ENCODE results near the gene ANXA11. TPM values are rescaled to one million over a fixed set of nuclear protein-coding genes. Genes with fewer than 3 reads are reported as not detected.

ANXA11 gene
- total and polyA plus RNA-seq, 2 of the 4 experiments (the other 2 are of a cell fraction), result 39.4 to 109 TPM

- Histone ChIP-seq H3K36me3 (ENCODE audit: control insufficient read depth, insufficient read depth, low read length) (no peaks in the 10 kb centered on the region), H4K91ac (ENCODE audit: insufficient read depth, low read depth, low read length) (no peak overlapping the region), H3K79me1 (ENCODE audit: low read depth in 1 of 2, low read length in 2 of 2) (no peaks in the 10 kb centered on the region), H3K4ac (ENCODE audit: low read depth, low read length) (no peak overlapping the region), H3K9me1 (ENCODE audit: insufficient read depth, low read length) (0 out of 2 replicates have a peak, but pooled peaks cover 3% of the 10 kb centered on the region), H3K27ac (ENCODE audit: insufficient read depth, low read length) (no peak overlapping the region), H4K8ac (ENCODE audit: low read depth in 2 of 2, low read length in 2 of 2) (no peak overlapping the region), H3K4me3 (ENCODE audit: insufficient read depth, low read depth, low read length) (no peak overlapping the region), H3K4me1 (ENCODE audit: control insufficient read depth, insufficient read depth, low read length) (no peaks in the 10 kb centered on the region), H2BK15ac (ENCODE audit: low read depth, low read length) (no peak overlapping the region), H3K9ac (ENCODE audit: low read depth, low read length) (no peak overlapping the region), H2AK9ac (replicated peaks; ENCODE audit: low read depth, low read length, poor library complexity) (no peak overlapping the region), H2AK5ac (ENCODE audit: low read depth, low read length) (no peak overlapping the region; the same call in 1 of the 2 replicates), H2AFZ (replicated peaks; ENCODE audit: low read length, poor library complexity) (no peak overlapping the region), H3K27me3 (ENCODE audit: control insufficient read depth, insufficient read depth, low read length) (peaks cover 3% of the 10 kb centered on the region; the same call in 1 of the 2 replicates), H2BK5ac (ENCODE audit: low read depth, low read length, poor library complexity, severe bottlenecking) (no peak overlapping the region), H4K5ac (ENCODE audit: low read depth, low read length) (no peak overlapping the region), H3K18ac (ENCODE audit: low read depth, low read length) (no peak overlapping the region), H3K14ac (replicated peaks; ENCODE audit: low read depth, low read length) (no peak overlapping the region), H4K20me1 (ENCODE audit: insufficient read depth, low read length) (no peaks in the 10 kb centered on the region), H3K4me2 (ENCODE audit: low read depth, low read length) (no peak overlapping the region), H2BK20ac (ENCODE audit: low read depth, low read length) (no peak overlapping the region), H3K56ac (ENCODE audit: extremely low read depth, insufficient read depth, low read length) (no peak overlapping the region), H3K23ac (ENCODE audit: low read depth, low read length) (no peak overlapping the region), H2BK120ac (ENCODE audit: low read depth, low read length) (no peak overlapping the region; the same call in 1 of the 2 replicates), H3K9me3 (ENCODE audit: control insufficient read depth, insufficient read depth, low read length) (no peaks in the 10 kb centered on the region)
- dilution Hi-C loops (cut with HindIII; ENCODE audit: low sequenced_read_pairs, unreplicated experiment), result no loop called here
- in situ Hi-C loops (cut with MboI; ENCODE audit: low sequenced_read_pairs), result loop anchor here (25.0 kb wide), 1 partner anchor 690 kb away; the partner anchor contains the start of gene SFTPA2
- ChIA-PET POLR2A (ENCODE audit: unreplicated experiment) (no interaction called here), CTCF (interaction anchor here (0.6 kb wide), 1 partner anchor 323 kb away, joined by 3 read pairs; no protein-coding TSS in a partner anchor)
- no peak for DNase-seq
- 94% methylated on average over 8 of the region's 12 CpGs; no CpG with 5 or more reads in 1 of the 2 experiments for WGBS, 2 experiments (ENCODE audit: extremely low coverage in 2 of 2, insufficient read length in 1 of 2)
- TF ChIP-seq BHLHE40 (IDR thresholded peaks at IDR 0.05; ENCODE audit: low read depth, low read length) (no peak), RCOR1 (IDR thresholded peaks at IDR 0.05; ENCODE audit: insufficient replicate concordance, low read length) (no peak), POLR2A (IDR thresholded peaks at IDR 0.05; ENCODE audit: low read depth, low read length) (no peak), RAD21 (IDR thresholded peaks at IDR 0.05; ENCODE audit: low read length) (no peak), CEBPB (IDR thresholded peaks at IDR 0.05; ENCODE audit: low read depth, low read length) (no peak), MAZ (IDR thresholded peaks at IDR 0.05; ENCODE audit: borderline replicate concordance, low read depth, low read length) (no peak), SMC3 (IDR thresholded peaks at IDR 0.05; ENCODE audit: low read depth, low read length) (no peak), CHD1 (IDR thresholded peaks at IDR 0.05; ENCODE audit: low read depth, low read length) (no peak), RFX5 (IDR thresholded peaks at IDR 0.05; ENCODE audit: low read depth, low read length) (no peak), NFE2L2 (IDR thresholded peaks at IDR 0.05; ENCODE audit: low read depth, low read length) (no peak), ELK1 (IDR thresholded peaks at IDR 0.05; ENCODE audit: borderline replicate concordance, low read depth, low read length) (no peak), MXI1 (IDR thresholded peaks at IDR 0.05; ENCODE audit: borderline replicate concordance, low read depth, low read length) (no peak), FOS (IDR thresholded peaks at IDR 0.05; ENCODE audit: low read depth, low read length) (no peak), MAFK (IDR thresholded peaks at IDR 0.05; ENCODE audit: low read depth, low read length) (no peak)
- TF ChIP-seq, protein P1, sequence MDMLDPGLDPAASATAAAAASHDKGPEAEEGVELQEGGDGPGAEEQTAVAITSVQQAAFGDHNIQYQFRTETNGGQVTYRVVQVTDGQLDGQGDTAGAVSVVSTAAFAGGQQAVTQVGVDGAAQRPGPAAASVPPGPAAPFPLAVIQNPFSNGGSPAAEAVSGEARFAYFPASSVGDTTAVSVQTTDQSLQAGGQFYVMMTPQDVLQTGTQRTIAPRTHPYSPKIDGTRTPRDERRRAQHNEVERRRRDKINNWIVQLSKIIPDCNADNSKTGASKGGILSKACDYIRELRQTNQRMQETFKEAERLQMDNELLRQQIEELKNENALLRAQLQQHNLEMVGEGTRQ (IDR thresholded peaks at IDR 0.05; ENCODE audit: low read depth, low read length), result no peak
- TF ChIP-seq, protein P2, sequence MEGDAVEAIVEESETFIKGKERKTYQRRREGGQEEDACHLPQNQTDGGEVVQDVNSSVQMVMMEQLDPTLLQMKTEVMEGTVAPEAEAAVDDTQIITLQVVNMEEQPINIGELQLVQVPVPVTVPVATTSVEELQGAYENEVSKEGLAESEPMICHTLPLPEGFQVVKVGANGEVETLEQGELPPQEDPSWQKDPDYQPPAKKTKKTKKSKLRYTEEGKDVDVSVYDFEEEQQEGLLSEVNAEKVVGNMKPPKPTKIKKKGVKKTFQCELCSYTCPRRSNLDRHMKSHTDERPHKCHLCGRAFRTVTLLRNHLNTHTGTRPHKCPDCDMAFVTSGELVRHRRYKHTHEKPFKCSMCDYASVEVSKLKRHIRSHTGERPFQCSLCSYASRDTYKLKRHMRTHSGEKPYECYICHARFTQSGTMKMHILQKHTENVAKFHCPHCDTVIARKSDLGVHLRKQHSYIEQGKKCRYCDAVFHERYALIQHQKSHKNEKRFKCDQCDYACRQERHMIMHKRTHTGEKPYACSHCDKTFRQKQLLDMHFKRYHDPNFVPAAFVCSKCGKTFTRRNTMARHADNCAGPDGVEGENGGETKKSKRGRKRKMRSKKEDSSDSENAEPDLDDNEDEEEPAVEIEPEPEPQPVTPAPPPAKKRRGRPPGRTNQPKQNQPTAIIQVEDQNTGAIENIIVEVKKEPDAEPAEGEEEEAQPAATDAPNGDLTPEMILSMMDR (conservative IDR thresholded peaks at IDR 0.05; ENCODE audit: low read depth, low read length), result no peak
- ATAC-seq (ENCODE audit: low read depth), result no peak
- BruUV-seq (replicated peaks), result no TSS peak
- intact Hi-C loops (cut with micrococcal nuclease), result no loop called here
Observed at GRCh38 chr10:80252296-80252887, 47.1 kb upstream of the ANXA11 start.
